ENCODE results near the gene MRPL49. TPM values are rescaled to one million over a fixed set of nuclear protein-coding genes. Genes with fewer than 3 reads are reported as not detected.

Gene MRPL49
- total and polyA plus RNA-seq, 2 experiments from 2014 or later, result 27.7 to 61.9 TPM

DNA sequence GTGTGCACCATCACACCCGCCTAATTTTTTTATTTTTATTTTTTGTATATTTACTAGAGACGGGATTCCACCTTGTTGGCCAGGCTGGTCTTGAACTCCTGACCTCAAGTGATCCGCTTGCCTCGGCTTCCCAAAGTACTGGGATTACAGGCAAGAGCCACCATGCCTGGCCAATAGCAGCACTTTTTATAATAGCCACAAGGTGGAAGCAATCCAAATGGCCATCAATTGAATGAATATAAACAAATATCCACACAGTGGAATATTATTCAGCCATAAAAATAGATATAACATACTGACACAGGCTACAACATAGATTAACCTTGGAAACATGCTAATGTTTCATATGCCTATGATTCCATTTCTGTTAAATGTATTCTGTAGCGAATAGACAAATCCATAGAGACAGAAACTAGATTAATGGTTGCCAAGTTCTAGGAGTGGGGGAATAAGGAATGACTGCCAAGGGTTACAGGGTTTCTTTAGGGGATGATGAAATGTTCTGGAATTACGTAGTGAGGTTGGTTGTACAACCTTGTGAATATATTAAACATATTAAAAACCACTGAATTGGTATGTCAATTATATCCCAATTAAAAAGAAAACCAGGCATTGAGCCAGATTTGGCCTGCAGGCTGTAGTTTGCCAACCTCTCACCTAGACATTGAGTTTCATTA is 21.3 kb upstream of the MRPL49 start:
- ATAC-seq, result no peak
- Mint-ChIP-seq H3K27me3 (ENCODE audit: insufficient read depth, low read depth, poor library complexity) (peaks cover 3% of the 10 kb centered on the region), H3K9me3 (no peaks in the 10 kb centered on the region), H3K27ac (no peak overlapping the region), H3K4me3 (no peak overlapping the region), H3K36me3 (ENCODE audit: low read depth) (peaks cover 4% of the 10 kb centered on the region), H3K4me1 (peaks cover under 1% of the 10 kb centered on the region; the same call in 2 of the 3 replicates)
- Histone ChIP-seq H4K20me1 (replicated peaks; ENCODE audit: insufficient read depth) (peaks cover 2% of the 10 kb centered on the region; the same call in 1 of the 2 replicates), H3K27me3 (ENCODE audit: insufficient read depth) (no peaks in the 10 kb centered on the region), H2AFZ (no peak overlapping the region), H3F3A (replicated peaks; ENCODE audit: low read depth) (0 out of 2 replicates have a peak, but pooled peaks cover 5% of the 10 kb centered on the region), H3K36me3 (ENCODE audit: insufficient read depth) (peaks cover 7% of the 10 kb centered on the region; the same call in 1 of the 2 replicates), H3K79me2 (replicated peaks; ENCODE audit: insufficient read depth) (peaks cover 46% of the 10 kb centered on the region), H3K4me1 (ENCODE audit: insufficient read depth) (peaks cover 6% of the 10 kb centered on the region), H3K4me2 (no peak overlapping the region), H3K27ac (ENCODE audit: low read depth) (no peak overlapping the region), H3K4me3 (no peak overlapping the region), H3K9me2 (ENCODE audit: insufficient read depth) (no peaks in the 10 kb centered on the region)
- TF ChIP-seq, protein P1, sequence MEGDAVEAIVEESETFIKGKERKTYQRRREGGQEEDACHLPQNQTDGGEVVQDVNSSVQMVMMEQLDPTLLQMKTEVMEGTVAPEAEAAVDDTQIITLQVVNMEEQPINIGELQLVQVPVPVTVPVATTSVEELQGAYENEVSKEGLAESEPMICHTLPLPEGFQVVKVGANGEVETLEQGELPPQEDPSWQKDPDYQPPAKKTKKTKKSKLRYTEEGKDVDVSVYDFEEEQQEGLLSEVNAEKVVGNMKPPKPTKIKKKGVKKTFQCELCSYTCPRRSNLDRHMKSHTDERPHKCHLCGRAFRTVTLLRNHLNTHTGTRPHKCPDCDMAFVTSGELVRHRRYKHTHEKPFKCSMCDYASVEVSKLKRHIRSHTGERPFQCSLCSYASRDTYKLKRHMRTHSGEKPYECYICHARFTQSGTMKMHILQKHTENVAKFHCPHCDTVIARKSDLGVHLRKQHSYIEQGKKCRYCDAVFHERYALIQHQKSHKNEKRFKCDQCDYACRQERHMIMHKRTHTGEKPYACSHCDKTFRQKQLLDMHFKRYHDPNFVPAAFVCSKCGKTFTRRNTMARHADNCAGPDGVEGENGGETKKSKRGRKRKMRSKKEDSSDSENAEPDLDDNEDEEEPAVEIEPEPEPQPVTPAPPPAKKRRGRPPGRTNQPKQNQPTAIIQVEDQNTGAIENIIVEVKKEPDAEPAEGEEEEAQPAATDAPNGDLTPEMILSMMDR (conservative IDR thresholded peaks at IDR 0.05; ENCODE audit: low read depth in 2 of 2), result peak; percentile 13 to 37; a peak in 2 of 4 replicates
- TF ChIP-seq EZH2 (IDR thresholded peaks at IDR 0.05; ENCODE audit: low read depth, unreplicated experiment), result no peak
- DNase-seq (ENCODE audit: low spot score), result no peak

DNA sequence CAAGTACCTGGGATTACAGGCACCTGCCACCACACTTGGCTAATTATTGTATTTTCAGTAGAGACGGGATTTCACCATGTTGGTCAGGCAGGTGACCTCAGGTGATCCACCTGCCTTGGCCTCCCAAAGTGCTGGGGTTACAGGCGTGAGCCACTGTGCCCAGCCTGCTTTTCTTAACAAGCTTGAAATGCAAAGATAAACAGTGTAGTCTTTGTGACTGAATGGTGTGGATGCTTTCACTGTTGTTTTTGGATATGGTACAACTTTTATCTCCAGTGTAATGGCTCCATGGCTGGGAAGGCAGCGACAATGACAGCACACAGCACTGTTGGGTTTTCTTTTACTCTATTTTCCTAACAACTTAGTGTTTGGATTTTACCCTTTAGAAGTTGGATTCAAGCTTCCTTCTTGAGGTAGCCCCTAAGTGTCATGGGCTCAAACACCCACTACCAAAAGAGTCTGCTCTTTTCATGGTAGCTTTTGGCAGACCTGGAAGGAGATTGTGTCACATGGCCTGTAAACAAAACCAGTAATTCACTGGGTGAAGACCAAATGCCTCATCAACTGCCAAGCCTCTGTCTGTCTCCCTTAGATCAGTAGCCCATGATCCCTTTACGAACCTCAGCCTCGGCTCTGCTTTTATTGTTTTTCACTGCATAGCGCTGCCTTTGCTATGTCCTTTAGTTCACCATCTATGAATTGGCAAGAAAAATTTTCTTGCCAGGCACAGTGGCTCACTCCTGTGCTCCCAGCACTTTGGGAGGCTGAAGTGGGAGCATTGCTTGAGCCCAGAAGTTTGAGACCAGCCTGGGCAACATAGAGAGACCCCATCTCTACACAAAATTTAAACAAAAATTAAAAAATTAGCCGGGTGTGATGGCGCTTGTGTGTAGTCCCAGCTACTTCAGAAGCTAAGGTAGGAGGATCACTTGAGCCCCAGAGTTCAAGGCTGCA is 19.7 kb upstream of the MRPL49 start:
- Histone ChIP-seq H3K4me3 (no peak overlapping the region), H3K27me3 (ENCODE audit: insufficient read depth) (no peaks in the 10 kb centered on the region), H3K27ac (ENCODE audit: low read depth) (no peak overlapping the region), H3K4me2 (no peak overlapping the region), H3K4me1 (ENCODE audit: insufficient read depth) (no peaks in the 10 kb centered on the region; the same call in 1 of the 2 replicates), H3K79me2 (replicated peaks; ENCODE audit: insufficient read depth) (peaks cover 40% of the 10 kb centered on the region), H3K36me3 (ENCODE audit: insufficient read depth) (0 out of 2 replicates have a peak, but pooled peaks cover 7% of the 10 kb centered on the region), H3F3A (replicated peaks; ENCODE audit: low read depth) (no peaks in the 10 kb centered on the region), H3K9me2 (ENCODE audit: insufficient read depth) (no peaks in the 10 kb centered on the region), H4K20me1 (replicated peaks; ENCODE audit: insufficient read depth) (peaks cover 2% of the 10 kb centered on the region; the same call in 1 of the 2 replicates), H2AFZ (no peak overlapping the region)
- ATAC-seq, result no peak
- peaks cover 11% of the 10 kb centered on the region for H3K36me3 Mint-ChIP-seq (ENCODE audit: low read depth)
- H3K4me3 Mint-ChIP-seq, result no peak overlapping the region
- H3K27ac Mint-ChIP-seq, result no peak overlapping the region
- no peaks in the 10 kb centered on the region; the same call in 2 of the 3 replicates for H3K4me1 Mint-ChIP-seq
- no peak for DNase-seq (ENCODE audit: low spot score)
- no peaks in the 10 kb centered on the region; the same call in 1 of the 3 replicates for H3K9me3 Mint-ChIP-seq
- peaks cover 2% of the 10 kb centered on the region for H3K27me3 Mint-ChIP-seq (ENCODE audit: insufficient read depth, low read depth, poor library complexity)
- TF ChIP-seq EZH2phosphoT487 (IDR thresholded peaks at IDR 0.05; ENCODE audit: unreplicated experiment), result no peak
- TF ChIP-seq, protein P2, sequence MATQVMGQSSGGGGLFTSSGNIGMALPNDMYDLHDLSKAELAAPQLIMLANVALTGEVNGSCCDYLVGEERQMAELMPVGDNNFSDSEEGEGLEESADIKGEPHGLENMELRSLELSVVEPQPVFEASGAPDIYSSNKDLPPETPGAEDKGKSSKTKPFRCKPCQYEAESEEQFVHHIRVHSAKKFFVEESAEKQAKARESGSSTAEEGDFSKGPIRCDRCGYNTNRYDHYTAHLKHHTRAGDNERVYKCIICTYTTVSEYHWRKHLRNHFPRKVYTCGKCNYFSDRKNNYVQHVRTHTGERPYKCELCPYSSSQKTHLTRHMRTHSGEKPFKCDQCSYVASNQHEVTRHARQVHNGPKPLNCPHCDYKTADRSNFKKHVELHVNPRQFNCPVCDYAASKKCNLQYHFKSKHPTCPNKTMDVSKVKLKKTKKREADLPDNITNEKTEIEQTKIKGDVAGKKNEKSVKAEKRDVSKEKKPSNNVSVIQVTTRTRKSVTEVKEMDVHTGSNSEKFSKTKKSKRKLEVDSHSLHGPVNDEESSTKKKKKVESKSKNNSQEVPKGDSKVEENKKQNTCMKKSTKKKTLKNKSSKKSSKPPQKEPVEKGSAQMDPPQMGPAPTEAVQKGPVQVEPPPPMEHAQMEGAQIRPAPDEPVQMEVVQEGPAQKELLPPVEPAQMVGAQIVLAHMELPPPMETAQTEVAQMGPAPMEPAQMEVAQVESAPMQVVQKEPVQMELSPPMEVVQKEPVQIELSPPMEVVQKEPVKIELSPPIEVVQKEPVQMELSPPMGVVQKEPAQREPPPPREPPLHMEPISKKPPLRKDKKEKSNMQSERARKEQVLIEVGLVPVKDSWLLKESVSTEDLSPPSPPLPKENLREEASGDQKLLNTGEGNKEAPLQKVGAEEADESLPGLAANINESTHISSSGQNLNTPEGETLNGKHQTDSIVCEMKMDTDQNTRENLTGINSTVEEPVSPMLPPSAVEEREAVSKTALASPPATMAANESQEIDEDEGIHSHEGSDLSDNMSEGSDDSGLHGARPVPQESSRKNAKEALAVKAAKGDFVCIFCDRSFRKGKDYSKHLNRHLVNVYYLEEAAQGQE (IDR thresholded peaks at IDR 0.05; ENCODE audit: unreplicated experiment), result no peak
- TF ChIP-seq EZH2 (IDR thresholded peaks at IDR 0.05; ENCODE audit: low read depth, unreplicated experiment), result no peak
- no peak for TF ChIP-seq POLR2AphosphoS5 (IDR thresholded peaks at IDR 0.05; ENCODE audit: low read depth)
- TF ChIP-seq, protein P3, sequence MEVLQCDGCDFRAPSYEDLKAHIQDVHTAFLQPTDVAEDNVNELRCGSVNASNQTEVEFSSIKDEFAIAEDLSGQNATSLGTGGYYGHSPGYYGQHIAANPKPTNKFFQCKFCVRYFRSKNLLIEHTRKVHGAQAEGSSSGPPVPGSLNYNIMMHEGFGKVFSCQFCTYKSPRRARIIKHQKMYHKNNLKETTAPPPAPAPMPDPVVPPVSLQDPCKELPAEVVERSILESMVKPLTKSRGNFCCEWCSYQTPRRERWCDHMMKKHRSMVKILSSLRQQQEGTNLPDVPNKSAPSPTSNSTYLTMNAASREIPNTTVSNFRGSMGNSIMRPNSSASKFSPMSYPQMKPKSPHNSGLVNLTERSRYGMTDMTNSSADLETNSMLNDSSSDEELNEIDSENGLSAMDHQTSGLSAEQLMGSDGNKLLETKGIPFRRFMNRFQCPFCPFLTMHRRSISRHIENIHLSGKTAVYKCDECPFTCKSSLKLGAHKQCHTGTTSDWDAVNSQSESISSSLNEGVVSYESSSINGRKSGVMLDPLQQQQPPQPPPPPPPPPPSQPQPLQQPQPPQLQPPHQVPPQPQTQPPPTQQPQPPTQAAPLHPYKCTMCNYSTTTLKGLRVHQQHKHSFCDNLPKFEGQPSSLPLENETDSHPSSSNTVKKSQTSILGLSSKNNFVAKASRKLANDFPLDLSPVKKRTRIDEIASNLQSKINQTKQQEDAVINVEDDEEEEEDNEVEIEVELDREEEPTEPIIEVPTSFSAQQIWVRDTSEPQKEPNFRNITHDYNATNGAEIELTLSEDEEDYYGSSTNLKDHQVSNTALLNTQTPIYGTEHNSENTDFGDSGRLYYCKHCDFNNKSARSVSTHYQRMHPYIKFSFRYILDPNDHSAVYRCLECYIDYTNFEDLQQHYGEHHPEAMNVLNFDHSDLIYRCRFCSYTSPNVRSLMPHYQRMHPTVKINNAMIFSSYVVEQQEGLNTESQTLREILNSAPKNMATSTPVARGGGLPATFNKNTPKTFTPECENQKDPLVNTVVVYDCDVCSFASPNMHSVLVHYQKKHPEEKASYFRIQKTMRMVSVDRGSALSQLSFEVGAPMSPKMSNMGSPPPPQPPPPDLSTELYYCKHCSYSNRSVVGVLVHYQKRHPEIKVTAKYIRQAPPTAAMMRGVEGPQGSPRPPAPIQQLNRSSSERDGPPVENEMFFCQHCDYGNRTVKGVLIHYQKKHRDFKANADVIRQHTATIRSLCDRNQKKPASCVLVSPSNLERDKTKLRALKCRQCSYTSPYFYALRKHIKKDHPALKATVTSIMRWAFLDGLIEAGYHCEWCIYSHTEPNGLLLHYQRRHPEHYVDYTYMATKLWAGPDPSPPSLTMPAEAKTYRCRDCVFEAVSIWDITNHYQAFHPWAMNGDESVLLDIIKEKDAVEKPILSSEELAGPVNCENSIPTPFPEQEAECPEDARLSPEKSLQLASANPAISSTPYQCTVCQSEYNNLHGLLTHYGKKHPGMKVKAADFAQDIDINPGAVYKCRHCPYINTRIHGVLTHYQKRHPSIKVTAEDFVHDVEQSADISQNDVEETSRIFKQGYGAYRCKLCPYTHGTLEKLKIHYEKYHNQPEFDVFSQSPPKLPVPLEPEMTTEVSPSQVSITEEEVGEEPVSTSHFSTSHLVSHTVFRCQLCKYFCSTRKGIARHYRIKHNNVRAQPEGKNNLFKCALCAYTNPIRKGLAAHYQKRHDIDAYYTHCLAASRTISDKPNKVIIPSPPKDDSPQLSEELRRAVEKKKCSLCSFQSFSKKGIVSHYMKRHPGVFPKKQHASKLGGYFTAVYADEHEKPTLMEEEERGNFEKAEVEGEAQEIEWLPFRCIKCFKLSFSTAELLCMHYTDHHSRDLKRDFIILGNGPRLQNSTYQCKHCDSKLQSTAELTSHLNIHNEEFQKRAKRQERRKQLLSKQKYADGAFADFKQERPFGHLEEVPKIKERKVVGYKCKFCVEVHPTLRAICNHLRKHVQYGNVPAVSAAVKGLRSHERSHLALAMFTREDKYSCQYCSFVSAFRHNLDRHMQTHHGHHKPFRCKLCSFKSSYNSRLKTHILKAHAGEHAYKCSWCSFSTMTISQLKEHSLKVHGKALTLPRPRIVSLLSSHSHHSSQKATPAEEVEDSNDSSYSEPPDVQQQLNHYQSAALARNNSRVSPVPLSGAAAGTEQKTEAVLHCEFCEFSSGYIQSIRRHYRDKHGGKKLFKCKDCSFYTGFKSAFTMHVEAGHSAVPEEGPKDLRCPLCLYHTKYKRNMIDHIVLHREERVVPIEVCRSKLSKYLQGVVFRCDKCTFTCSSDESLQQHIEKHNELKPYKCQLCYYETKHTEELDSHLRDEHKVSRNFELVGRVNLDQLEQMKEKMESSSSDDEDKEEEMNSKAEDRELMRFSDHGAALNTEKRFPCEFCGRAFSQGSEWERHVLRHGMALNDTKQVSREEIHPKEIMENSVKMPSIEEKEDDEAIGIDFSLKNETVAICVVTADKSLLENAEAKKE (CRISPR knock-in tag; IDR thresholded peaks at IDR 0.05), result no peak
